Loucy (cell line): Measurements from ENCODE around the gene NCOA5.

Source experiments
- H2AFZ ChIP-seq: fragments of 200-600 bp; sonication (generic); 2 replicates; pipeline ENCODE4 v1.6.0; 2016; ENCODE audit warnings: antibody characterized with exemption, mild to moderate bottlenecking, low read length, moderate library complexity
- H3F3A ChIP-seq: fragments of 200-600 bp; 2 replicates; pipeline ENCODE4 v1.6.0; 2016; ENCODE audit warnings: antibody characterized with exemption, low read depth, mild to moderate bottlenecking
- H3K27me3 ChIP-seq: fragments of 200-600 bp; sonication (generic); 2 replicates; pipeline ENCODE4 v1.6.1; 2014; ENCODE audit warnings: low read length, mild to moderate bottlenecking; ENCODE audit not compliant: insufficient read depth, poor library complexity, severe bottlenecking
- H3K36me3 ChIP-seq: fragments of 200-600 bp; sonication (generic); 2 replicates; pipeline ENCODE4 v1.6.1; 2016; ENCODE audit warnings: low read length; ENCODE audit not compliant: insufficient read depth
- H3K4me1 ChIP-seq: fragments of 200-600 bp; sonication (generic); 2 replicates; pipeline ENCODE4 v1.5.1; 2014; ENCODE audit warnings: low read length, mild to moderate bottlenecking; ENCODE audit not compliant: insufficient read depth, poor library complexity, severe bottlenecking
- H3K4me2 ChIP-seq: fragments of 200-600 bp; sonication (generic); 2 replicates; pipeline ENCODE4 v1.6.0; 2014; ENCODE audit warnings: antibody characterized with exemption, low read length, low read depth, mild to moderate bottlenecking; ENCODE audit not compliant: poor library complexity, severe bottlenecking
- H3K4me3 ChIP-seq: fragments of 200-600 bp; sonication (generic); 2 replicates; pipeline ENCODE4 v1.5.1; 2014; ENCODE audit warnings: low read length, mild to moderate bottlenecking, mixed read lengths; ENCODE audit not compliant: poor library complexity, severe bottlenecking
- H3K79me2 ChIP-seq: fragments of 200-600 bp; sonication (generic); 2 replicates; pipeline ENCODE4 v1.6.1; 2014; ENCODE audit warnings: low read length; ENCODE audit not compliant: insufficient read depth
- H3K9ac ChIP-seq: fragments of 200-600 bp; sonication (generic); 2 replicates; pipeline ENCODE4 v1.6.0; 2014; ENCODE audit warnings: mild to moderate bottlenecking, low read depth, low read length, moderate library complexity; ENCODE audit not compliant: poor library complexity, severe bottlenecking
- H3K9me2 ChIP-seq: fragments of 200-600 bp; sonication (generic); replicated peaks from 2 replicates; pipeline ENCODE4 v1.6.1; 2016; ENCODE audit warnings: low read depth, low read length, mixed read lengths
- H3K9me3 ChIP-seq: fragments of 200-600 bp; sonication (generic); 2 replicates; pipeline ENCODE4 v1.6.1; 2014; ENCODE audit warnings: mild to moderate bottlenecking, antibody characterized with exemption, low read length, low read depth; ENCODE audit not compliant: insufficient read depth
- H4K20me1 ChIP-seq: fragments of 200-600 bp; sonication (generic); 2 replicates; pipeline ENCODE4 v1.6.0; 2014; ENCODE audit warnings: antibody characterized with exemption, low read length, mild to moderate bottlenecking; ENCODE audit not compliant: insufficient read depth, poor library complexity, severe bottlenecking
- EZH2phosphoT487 ChIP-seq: fragments of 200-600 bp; IDR thresholded peaks from 2 replicates; pipeline ENCODE4 v1.6.1; 2018; ENCODE audit warnings: antibody characterized with exemption, mild to moderate bottlenecking, moderate library complexity, borderline replicate concordance
- TF ChIP-seq, protein P1 (sequence below): fragments of 200-600 bp; sonication (generic); conservative IDR thresholded peaks from 2 replicates; pipeline ENCODE4 v1.5.1; 2014; ENCODE audit warnings: mild to moderate bottlenecking, antibody characterized with exemption, low read length

NCOA5 gene

DNA sequence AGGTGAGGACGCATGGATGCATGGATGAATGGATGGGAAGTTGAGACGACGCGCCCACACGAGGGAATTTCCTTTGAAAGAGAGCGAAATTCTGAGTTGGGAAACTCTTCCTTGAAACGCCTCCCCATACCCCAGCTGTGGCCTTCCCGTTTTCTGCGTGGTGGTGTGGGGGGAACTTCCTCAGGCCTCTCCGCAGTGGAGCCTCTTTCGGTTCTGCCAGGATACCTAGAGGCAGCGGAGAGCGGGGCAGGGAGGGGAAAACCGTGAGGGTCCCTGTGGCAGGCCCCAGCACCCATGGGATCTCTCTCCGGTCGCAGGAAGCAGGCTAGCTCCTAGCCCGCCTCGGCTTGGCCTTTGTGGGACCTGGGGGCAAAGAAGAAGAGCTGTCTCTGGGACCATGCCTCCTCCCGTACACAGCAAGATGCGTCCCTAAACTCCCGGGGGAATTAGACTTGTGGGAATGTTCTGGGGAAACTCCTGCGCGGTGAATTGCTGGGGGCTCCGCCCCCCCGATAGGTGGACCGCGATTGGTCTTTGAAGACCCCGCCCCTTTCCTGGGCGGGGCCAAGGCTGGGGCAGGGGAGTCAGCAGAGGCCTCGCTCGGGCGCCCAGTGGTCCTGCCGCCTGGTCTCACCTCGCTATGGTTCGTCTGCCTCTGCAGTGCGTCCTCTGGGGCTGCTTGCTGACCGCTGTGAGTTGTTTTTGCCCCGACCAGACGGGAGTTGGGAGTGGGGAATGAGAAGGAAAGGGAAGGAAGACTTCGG, 28.1 kb upstream of the NCOA5 start, which contains the start of gene CD40:
TSS of gene CD40 (plus strand) at position 611 of the 764 bp plus-strand sequence. CDS start at position 641, 30 bp downstream.
- no peaks in the 10 kb centered on the region for H3F3A ChIP-seq
- H3K9ac ChIP-seq: peak within 1 kb of the TSS; percentile 4
- H3K4me1 ChIP-seq: peaks cover 6% of the 10 kb centered on the region
- H3K27me3 ChIP-seq: no peaks in the 10 kb centered on the region
- H3K4me2 ChIP-seq: peak within 1 kb of the TSS; percentile 19
- H2AFZ ChIP-seq: no peak within 1 kb of the TSS
- H4K20me1 ChIP-seq: no peaks in the 10 kb centered on the region
- no peaks in the 10 kb centered on the region for H3K79me2 ChIP-seq
- no peaks in the 10 kb centered on the region for H3K36me3 ChIP-seq
- no peak within 1 kb of the TSS for H3K4me3 ChIP-seq
- TF ChIP-seq, protein P1, sequence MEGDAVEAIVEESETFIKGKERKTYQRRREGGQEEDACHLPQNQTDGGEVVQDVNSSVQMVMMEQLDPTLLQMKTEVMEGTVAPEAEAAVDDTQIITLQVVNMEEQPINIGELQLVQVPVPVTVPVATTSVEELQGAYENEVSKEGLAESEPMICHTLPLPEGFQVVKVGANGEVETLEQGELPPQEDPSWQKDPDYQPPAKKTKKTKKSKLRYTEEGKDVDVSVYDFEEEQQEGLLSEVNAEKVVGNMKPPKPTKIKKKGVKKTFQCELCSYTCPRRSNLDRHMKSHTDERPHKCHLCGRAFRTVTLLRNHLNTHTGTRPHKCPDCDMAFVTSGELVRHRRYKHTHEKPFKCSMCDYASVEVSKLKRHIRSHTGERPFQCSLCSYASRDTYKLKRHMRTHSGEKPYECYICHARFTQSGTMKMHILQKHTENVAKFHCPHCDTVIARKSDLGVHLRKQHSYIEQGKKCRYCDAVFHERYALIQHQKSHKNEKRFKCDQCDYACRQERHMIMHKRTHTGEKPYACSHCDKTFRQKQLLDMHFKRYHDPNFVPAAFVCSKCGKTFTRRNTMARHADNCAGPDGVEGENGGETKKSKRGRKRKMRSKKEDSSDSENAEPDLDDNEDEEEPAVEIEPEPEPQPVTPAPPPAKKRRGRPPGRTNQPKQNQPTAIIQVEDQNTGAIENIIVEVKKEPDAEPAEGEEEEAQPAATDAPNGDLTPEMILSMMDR: no peak
- no peak for TF ChIP-seq EZH2phosphoT487
- H3K9me2 ChIP-seq: no peaks in the 10 kb centered on the region
- no peaks in the 10 kb centered on the region for H3K9me3 ChIP-seq

DNA sequence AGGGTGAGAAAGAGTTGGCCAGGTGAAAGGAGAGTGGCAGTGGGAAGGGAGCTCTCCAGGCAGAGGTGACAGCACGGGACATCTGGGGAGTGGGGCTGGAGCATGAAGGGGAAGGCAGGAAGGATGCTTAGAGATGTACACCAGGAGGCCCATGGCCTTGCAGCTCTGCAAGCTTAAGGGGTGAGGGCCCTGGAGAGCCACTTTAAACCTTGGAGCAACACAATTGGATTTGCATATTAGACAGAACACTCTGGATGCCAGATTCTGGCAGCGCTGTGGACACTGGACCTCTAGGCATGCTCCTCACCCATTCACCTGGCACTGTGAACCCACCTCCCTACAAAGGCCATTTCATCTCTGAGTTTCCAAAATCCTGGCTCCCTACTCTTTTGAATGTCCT, 24.7 kb upstream of the NCOA5 start:
- no peaks in the 10 kb centered on the region for H3F3A ChIP-seq
- no peak overlapping the region for H3K4me3 ChIP-seq
- no peaks in the 10 kb centered on the region for H4K20me1 ChIP-seq
- no peaks in the 10 kb centered on the region for H3K79me2 ChIP-seq
- H3K9me2 ChIP-seq: no peaks in the 10 kb centered on the region
- no peak overlapping the region for H3K4me2 ChIP-seq
- no peak overlapping the region for H2AFZ ChIP-seq
- no peaks in the 10 kb centered on the region for H3K9me3 ChIP-seq
- no peak overlapping the region for H3K9ac ChIP-seq
- TF ChIP-seq, protein P1: no peak
- no peak for TF ChIP-seq EZH2phosphoT487
- H3K27me3 ChIP-seq: no peaks in the 10 kb centered on the region
- peaks cover 6% of the 10 kb centered on the region for H3K4me1 ChIP-seq
- H3K36me3 ChIP-seq: no peaks in the 10 kb centered on the region

DNA sequence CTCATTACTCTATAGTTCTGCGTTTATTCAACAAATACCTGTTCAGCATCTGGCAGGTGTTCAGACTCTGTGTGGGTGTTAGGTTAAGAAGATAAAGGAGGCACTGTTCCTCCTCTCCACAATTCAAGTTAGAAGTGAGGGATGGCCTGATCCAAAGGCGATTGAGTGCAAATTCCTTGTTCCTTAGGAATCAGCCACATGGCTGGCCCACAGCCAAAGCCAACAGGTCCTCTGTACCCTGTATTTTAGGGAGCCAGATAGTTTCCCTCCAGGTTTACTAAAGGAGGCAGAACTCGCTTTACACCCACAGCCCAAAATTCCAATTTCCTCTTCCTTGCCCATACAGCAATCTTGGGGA, 23.3 kb upstream of the NCOA5 start:
- Histone ChIP-seq H2AFZ (no peak overlapping the region), H3K36me3 (no peaks in the 10 kb centered on the region), H3K4me1 (no peaks in the 10 kb centered on the region), H4K20me1 (no peaks in the 10 kb centered on the region), H3K4me3 (no peak overlapping the region), H3K27me3 (no peaks in the 10 kb centered on the region), H3K9me2 (no peaks in the 10 kb centered on the region), H3K79me2 (no peaks in the 10 kb centered on the region), H3K9ac (no peak overlapping the region), H3K9me3 (no peaks in the 10 kb centered on the region), H3F3A (no peaks in the 10 kb centered on the region), H3K4me2 (no peak overlapping the region)
- TF ChIP-seq, protein P1: no peak
- no peak for TF ChIP-seq EZH2phosphoT487
